ACHN (cell line): ENCODE results near the gene DST.
"Not testable (repeated sequence)": the region's sequence is repeated elsewhere in the genome, so short reads cannot be mapped to it uniquely, and the experiment has no call there.

Experiments
- DNase-seq: peaks from one replicate; pipeline ENCODE4 v3.0.0-alpha.2; 2015
- in situ Hi-C: cut with HindIII; loops from 2 replicates; pipeline ENCODE4 v1.10.0; 2017; ENCODE audit warnings: low sequenced_read_pairs, low pct_ligation_motif_present, low pct_unique_long_range_greater_than_20kb

The DST gene

DNA sequence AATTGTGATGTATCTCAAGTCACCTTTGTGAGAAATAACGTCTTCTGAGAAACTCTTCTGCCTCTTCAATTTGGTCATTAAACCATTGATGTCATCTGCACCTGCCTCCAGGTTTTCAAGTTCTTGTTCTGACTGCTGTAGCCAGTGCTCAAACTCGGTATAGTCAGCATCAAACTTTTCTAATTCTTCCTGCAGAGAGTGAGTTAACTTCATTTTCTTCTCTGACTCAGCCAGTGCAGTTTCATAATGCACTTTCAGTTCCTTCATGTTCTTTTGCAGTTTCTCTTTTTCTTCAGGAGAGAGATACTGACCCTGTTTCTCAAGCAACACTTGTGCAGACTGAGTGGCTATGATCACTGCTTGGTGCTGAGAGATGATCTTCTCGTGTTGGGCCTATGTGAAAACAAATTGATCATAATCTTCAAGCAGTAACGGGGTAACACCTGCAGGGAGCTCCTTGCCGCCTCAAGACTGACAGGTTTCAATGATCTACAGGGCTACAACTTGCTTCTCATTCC is 48.8 kb downstream of the DST start:
- in situ Hi-C loops = no loop called here

DNA sequence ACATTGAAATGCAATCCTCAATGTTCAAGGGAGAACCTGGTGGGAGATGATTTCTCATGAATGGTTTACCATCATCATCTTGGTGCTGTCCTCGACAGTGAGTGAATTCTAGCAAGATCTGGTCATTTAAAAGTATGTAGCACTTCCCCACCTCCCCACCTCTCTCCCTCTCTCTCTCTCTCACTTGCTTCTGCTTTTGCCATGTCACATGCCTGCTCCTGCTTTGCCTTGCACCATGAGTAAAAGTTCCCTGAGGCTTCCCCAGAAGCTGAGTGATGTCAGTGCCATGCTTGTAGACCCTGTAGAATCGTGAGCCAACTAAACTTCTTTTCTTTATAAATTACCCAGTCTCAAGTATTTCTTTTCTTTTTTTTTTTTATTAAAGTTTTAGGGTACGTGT is 60.5 kb downstream of the DST start:
- in situ Hi-C loops = no loop called here
- no peak for DNase-seq

More for the DNA sequence above, 48.8 kb downstream of the DST start:
- DNase-seq = no peak

DNA sequence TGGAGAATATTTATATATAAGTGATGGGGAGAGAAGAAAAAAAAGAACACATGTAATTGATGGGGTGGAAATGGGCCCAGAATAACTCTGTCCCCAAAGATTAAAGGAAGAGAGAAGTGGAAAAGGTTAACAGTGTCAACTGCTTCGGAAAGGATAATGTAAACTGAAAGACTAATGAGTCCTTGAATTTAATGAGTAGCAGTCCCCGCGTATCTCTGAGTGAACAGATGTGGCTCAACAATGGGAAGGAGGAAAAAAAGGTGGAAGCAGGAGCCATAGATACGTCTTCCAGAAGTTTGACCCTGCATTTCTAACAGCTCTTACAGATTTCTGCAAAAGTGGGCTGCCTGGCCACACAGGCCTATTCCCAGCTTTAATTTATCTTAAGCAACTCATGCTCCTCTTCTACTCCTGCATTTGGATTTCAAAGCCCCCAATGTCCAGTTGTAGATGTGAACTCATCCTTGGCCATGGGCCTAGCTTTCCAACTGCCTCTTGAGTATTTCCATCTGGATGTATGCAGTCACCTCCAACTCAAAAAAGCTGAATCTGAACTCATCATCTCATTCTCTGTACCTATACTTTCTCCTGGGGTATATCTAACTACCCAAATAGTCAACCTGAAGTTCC is 61.3 kb downstream of the DST start:
- no peak for DNase-seq
- in situ Hi-C loops = no loop called here

DNA sequence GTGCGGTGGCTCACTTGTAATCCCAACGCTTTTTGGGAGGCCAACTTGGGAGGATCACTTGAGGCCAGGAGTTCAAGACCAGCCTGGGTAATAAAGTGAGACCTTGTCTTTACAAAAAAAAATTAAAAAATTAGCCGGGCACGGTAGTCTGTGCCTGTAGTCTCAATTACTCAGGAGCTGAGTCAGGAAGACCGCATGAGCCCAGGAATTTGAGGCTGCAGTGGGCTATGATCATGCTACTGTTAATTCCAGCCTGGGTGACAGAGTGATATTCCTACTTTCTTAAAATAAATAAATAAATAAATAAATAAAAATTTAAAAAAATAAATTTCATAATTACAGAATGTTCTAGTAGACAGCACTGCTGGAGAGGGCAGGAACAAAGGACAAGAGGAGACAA is 62.4 kb downstream of the DST start:
- in situ Hi-C loops = no loop called here

DNA sequence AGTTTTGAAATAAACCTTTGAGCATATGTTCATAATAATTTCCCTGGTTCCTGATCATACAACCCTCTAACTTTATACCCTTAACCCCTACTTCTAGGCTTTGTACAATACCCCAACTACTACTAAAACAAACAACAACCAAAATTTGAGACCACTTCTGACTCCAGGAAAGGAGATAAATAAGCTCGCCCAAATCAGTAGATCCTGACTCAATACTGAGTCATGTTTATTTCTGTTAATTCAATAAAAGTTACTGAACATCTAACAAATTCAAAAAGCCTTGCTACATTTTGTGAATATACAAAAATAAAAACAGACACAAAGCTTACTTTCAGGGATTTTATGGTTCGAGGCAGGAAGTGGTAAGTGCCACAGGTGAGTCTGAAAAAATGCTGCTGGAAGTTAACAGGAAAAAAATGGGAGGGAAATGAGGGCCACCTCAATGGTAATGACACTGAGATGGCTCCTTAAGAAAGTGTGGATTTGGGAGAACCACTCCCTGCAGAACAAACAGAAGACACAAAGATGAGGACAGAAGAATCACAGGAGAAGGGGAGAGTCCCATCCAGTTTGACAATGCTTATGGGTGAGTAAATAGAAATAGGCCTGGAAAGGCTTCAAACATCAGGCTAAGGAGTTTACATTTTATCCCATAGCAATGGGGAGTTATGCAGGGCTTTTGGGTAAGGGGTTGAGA is 63.4 kb downstream of the DST start:
- no peak for DNase-seq
- in situ Hi-C loops = no loop called here

More for the DNA sequence above, 62.4 kb downstream of the DST start:
- no peak for DNase-seq

DNA sequence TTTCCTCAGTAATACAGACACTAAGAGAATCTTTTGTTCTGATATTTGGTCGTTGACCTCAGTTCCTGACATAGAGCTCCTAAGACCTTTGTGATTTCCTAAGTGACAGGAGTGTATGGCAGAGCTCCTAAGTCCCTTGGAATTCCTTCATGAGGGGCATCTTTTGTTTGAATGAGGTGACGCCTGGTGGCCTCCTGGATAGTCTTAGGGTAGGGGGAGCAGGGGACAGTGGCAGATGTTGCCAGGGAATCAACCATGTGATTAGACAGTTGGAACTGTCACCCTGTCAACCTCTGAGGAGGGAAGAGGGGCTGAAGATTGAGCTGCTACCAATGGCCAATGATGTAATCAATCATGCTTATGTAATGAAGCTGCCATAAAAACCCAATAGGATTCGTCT is 67.0 kb downstream of the DST start:
- DNase-seq = no peak
- in situ Hi-C loops = no loop called here

DNA sequence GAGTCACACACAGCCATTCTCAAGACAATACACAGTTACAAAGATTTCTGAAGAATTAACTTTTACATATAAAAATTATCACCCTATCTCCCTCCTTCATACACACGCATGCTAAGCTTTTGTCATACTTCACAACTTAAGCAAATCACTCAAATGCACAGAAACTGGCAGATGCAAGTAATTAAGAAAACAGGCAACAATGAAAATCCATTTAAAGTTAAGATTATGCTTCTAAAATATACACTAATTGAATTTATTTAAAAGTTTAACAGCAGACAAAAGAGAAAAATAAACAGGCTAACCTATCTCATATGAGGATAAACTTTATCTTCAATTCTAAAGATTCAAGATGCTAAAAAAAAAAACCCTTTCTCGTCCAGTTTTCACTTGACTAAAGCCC is 68.4 kb downstream of the DST start:
- in situ Hi-C loops = loop anchor here (25.0 kb wide), 1 partner anchor 212 kb away; no protein-coding TSS in a partner anchor
- DNase-seq = no peak

DNA sequence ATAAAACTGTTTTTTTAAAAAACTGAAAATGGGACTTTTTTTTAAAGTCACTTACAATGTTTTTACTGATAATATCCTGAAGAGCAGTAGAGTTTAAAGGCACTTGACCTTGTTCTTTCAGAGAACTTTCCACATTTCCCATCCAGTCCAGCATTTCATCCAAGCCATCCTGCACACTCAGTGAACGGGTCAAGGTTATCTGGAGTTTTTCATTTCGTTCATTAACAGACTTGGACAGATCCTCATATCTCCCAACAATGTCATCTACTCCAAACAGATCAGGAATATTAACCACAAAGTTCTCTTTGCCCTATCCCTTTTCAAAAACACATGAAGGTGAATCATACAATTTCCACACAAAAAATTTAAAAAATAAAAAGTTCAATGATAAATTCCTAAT is 69.1 kb downstream of the DST start:
- no peak for DNase-seq
- in situ Hi-C loops = loop anchor here (25.0 kb wide), 1 partner anchor 211 kb away; no protein-coding TSS in a partner anchor

DNA sequence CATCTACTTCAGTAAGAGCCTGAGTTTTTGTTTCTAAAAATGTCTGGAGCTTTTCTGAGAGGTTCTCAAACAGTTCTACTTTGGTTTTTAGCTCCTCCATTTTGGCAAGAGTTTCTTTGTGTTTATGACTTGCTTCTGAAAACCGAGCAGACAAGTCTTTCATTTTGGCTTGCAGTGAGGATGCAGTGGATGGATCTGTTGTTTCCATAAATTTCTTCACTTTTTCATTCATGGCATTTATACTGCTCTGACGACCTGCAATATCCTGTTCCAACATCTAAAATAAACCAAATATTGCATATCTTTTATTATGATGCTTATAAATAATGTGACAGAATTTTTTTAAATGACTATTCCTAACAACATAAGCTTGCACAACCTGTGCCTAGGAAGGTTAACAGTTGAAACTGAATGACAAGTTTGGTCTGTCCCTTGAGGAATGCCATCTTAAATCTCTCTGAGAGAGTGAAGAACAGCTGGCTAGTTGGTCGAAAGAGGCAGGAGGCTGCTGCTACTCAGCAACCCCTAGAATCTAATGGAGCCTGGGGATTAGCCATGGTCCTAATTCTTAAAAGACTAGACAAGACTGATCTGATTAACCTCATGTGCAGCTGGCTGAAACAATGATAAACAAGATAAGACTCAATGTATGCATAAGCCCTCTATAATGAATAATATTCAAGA is 69.8 kb downstream of the DST start:
- no peak for DNase-seq
- in situ Hi-C loops = loop anchor here (25.0 kb wide), 1 partner anchor 211 kb away; no protein-coding TSS in a partner anchor

DNA sequence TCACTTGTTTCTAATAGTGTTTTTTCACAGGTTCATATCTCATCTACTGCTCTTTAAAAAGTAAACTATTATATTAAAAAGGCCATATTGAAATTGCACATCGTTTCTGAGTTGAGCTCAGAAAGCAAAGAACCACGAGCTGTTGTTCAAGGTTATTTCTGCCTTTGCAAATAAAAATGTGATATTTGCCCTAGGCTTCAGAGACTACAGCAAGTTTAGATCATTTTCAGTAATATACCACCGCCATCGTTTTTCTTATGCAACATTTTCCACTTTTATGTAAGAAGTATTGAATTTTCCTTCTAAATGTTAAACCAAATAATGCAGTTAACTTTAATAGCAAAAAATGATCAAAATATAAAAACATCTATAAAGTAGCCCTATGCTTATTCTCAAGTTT is 71.1 kb downstream of the DST start:
- in situ Hi-C loops = loop anchor here (25.0 kb wide), 1 partner anchor 209 kb away; no protein-coding TSS in a partner anchor

DNA sequence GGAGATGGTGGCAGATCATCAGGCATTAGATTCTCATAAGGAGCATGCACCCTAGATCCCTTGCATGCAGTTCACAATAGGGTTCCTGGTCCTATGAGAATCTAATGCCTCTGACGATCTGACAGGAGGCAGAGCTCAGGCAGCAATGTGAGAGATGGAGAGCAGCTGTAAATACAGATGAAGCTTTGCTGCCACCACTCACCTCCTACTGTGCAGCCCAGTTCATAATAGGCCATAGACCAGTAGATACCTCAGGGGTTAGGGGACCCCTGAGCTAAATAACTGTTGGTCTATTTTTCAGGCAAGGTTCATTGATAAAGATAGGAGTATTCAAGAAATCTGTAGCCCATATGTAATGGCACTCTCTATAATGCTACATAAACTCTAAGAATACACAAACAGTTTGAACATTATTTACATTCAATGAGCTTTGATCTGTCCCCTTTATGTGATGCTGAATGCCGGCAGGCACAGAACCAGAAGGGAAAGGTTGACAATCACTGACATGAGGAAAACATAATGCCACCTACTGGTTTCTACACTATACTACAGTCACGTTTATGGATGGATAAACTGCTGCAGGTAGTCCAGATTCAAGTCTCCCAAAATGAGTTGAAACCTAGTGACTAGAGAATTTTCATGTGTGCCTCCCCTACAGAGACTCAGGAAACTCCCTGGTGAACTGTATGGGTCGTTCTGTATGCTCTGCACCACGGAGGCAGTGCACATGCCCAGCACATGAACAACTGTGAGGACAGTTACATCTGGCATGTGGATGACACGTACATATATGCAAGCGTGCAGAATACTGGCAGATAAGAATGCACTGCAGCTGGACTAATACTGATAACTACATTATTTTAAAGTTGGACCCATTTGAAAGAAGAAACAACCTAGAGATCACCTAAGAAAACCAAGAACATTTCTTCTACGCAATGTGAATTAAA is 72.0 kb downstream of the DST start:
- DNase-seq = peak; percentile 35
- in situ Hi-C loops = loop anchor here (25.0 kb wide), 1 partner anchor 208 kb away; no protein-coding TSS in a partner anchor

More for the DNA sequence above, 71.1 kb downstream of the DST start:
- no peak for DNase-seq

DNA sequence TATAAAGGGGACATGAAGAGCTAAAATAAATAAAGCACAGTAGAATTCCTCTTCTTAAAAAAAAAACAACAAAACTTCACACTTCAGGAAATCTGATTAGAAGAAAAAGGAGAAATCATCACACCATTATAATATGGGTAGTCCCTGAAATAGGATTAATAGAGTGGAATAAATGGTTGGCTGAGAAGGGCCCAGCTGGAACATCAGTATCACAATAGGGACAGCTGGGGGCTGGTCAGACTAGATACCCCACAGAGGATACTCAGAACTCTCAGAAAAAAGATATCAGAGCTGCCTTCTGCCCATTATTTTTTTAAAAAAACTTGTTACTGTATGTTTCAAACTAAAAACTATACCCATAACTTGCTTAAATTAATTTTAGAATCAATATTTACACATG is 75.2 kb downstream of the DST start:
- in situ Hi-C loops = loop anchor here (25.0 kb wide), 1 partner anchor 205 kb away; no protein-coding TSS in a partner anchor
- DNase-seq = no peak

DNA sequence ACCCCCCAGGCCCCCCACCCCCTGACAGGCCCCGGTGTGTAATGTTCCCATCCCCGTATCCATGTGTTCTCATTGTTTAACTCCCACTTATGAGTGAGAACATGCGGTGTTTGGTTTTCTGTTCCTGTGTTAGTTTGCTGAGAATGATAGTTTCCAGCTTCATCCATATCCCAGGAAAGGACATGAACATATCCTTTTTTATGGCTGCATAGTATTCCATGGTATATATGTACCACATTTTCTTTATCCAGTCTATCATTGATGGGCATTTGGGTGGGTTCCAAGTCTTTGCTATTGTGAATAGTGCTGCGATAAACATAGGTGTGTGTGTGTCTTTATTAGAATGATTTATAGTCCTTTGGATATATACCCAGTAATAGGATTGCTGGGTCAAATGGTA is 80.0 kb downstream of the DST start:
- DNase-seq = not testable (repeated sequence)
- in situ Hi-C loops = loop anchor here (25.0 kb wide), 1 partner anchor 200 kb away; no protein-coding TSS in a partner anchor

DNA sequence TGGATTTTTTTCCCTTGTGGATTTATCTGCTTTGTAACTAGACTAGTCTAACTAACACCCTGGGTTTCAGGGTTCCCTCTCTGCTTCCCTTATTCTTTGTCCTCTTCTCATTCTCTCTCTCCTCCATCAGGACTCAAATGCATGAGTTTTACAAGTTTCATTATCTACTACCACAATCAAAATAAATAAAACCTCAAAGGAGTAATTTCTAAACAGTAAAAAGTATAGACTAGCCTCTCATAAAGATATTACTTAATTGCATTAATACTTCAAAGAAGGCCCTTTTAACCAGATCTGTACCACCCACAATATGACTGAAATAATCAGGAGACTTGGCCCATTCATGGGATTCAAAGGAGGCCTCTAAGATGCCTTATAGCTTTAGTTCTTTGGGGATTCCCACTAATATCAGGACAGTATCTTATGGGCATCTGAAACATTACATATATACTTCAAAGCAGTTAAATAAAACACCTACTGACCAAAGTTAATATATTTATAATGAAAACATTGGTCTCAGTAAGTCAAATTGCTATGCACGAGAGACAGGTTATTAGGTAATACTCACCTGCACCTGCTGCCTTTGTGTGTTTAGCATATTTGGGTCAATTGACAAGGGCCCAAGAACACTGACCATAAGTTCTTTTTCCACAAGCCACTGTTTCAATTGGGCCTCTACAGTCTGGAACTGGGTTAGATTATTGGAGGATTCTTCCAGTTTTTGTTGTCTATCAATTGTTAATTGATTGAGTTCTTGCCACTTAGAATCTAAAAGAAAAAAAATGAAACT is 85.7 kb downstream of the DST start:
- DNase-seq = no peak
- in situ Hi-C loops = loop anchor here (25.0 kb wide), 1 partner anchor 195 kb away; no protein-coding TSS in a partner anchor

DNA sequence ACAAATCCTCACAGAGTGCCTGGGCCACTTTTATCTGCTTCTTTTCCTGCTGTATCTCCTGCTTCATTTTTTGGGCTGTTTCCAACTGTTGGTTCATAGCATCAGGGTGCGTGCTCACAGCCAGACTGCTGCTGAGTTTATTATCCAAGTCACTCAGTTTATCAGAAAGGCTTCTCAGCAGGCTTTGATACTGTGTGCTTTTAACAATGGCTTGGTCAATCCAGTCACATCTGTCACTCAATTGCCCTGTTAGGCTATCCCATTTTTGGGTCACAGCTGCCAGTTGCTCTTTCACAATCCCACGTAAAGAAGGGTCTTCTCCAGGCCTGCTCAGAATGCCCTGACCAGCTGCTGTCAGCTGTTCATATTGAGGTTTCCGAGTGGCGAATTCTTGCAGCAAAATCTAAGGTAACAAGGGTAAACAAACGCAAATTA is 87.2 kb downstream of the DST start:
- DNase-seq = no peak
- in situ Hi-C loops = loop anchor here (25.0 kb wide), 1 partner anchor 193 kb away; no protein-coding TSS in a partner anchor

DNA sequence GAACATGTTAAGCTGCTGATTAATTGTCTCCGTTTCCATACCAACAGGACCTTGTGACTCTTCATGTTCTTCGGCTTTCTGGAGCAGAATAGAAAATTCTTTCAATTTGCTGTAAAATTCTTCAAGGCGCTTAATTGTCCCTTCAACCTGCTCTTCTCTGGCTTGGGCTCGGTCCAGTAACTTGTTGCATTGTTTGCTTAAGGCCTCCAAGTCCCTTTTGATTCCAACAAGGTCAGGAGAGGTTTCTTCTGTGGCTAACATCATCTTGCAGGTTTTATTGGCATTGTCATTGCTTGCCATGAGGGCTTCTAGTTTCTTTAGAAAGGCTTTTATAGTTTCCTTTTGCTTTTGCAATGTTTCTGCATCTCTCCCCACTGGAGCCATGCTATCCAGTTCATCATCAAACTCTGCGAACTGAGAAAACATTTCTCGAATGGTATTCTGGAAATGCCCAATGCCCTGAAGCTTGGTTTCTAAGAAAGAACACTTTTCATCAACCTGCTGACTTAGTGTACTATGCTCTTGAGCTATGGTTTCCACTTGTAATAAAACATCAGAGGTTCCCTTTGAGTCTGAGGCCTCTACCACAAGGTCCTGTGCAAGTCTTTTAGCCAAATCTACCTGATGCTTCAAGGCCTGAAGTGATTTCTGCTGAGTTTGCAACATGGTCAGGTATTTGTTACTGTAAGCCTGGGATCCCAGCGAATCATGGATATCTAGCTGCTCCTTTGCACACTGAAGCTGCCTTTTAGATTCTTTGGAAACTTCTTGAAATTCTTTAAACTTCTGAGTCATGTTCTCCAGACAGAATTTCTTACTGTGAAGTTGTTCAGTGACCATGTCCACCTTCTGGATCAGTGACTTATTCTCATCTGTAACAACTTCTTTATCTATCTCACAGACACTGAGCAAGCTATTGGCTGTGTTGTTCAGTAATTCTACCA is 90.2 kb downstream of the DST start:
- in situ Hi-C loops = loop anchor here (25.0 kb wide), 1 partner anchor 190 kb away; no protein-coding TSS in a partner anchor
- peak; percentile 88 for DNase-seq
